Muscle layer of colon (tissue), 2 donors: ENCODE data around the gene GSTM2.

Source experiments
- H3K27ac ChIP-seq: one replicate; pipeline ENCODE4 v1.7.0; 2013; ENCODE audit warnings: low read depth, mild to moderate bottlenecking, low read length, moderate library complexity
- H3K27me3 ChIP-seq, 2 donors: one replicate each; pipeline ENCODE4 v1.7.0; 2013; ENCODE audit warnings: low read length in 2 of 2, mild to moderate bottlenecking in 2 of 2; ENCODE audit not compliant: insufficient read depth in 2 of 2, control insufficient read depth in 1 of 2
- H3K36me3 ChIP-seq: one replicate; pipeline ENCODE4 v1.7.0; 2013; ENCODE audit warnings: mild to moderate bottlenecking, low read length; ENCODE audit not compliant: insufficient read depth
- H3K4me1 ChIP-seq: one replicate; pipeline ENCODE4 v1.7.0; 2013; ENCODE audit warnings: mild to moderate bottlenecking, low read length; ENCODE audit not compliant: insufficient read depth
- H3K4me3 ChIP-seq, 2 donors: one replicate each; pipeline ENCODE4 v1.7.0; 2013; ENCODE audit warnings: low read length in 2 of 2, low read depth in 1 of 2, mild to moderate bottlenecking in 1 of 2, moderate library complexity in 1 of 2
- H3K9ac ChIP-seq: one replicate; pipeline ENCODE4 v1.7.0; 2013; ENCODE audit warnings: low read length
- H3K9me3 ChIP-seq: one replicate; pipeline ENCODE4 v1.7.0; 2013; ENCODE audit warnings: mild to moderate bottlenecking, low read length
- donor health status: abdominal sarcoma.
- donor health status: Adenocarcinoma of cecum.

The GSTM2 gene

DNA sequence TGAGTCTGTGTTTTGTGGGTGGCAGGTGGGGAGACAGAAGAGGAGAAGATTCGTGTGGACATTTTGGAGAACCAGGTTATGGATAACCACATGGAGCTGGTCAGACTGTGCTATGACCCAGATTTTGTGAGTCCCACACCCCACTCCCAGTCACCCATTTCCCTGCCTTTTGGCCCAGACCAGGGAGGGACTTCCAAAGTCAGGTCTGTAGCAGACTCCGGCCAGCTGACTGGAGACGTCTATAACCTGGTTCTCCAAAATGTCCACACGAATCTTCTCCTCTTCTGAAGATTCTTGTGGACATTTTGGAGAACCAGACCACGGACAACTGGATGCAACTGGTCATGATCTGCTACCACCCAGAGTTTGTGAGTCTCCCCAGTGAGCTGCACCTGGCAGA lies 45.8 kb downstream of the GSTM2 start:
- no peaks in the 10 kb centered on the region for H3K9me3 ChIP-seq
- no peak overlapping the region for H3K27ac ChIP-seq
- H3K4me3 ChIP-seq: no peak overlapping the region
- no peaks in the 10 kb centered on the region for H3K4me1 ChIP-seq
- no peaks in the 10 kb centered on the region for H3K36me3 ChIP-seq
- H3K27me3 ChIP-seq: no peaks in the 10 kb centered on the region
- no peak overlapping the region for H3K9ac ChIP-seq

DNA sequence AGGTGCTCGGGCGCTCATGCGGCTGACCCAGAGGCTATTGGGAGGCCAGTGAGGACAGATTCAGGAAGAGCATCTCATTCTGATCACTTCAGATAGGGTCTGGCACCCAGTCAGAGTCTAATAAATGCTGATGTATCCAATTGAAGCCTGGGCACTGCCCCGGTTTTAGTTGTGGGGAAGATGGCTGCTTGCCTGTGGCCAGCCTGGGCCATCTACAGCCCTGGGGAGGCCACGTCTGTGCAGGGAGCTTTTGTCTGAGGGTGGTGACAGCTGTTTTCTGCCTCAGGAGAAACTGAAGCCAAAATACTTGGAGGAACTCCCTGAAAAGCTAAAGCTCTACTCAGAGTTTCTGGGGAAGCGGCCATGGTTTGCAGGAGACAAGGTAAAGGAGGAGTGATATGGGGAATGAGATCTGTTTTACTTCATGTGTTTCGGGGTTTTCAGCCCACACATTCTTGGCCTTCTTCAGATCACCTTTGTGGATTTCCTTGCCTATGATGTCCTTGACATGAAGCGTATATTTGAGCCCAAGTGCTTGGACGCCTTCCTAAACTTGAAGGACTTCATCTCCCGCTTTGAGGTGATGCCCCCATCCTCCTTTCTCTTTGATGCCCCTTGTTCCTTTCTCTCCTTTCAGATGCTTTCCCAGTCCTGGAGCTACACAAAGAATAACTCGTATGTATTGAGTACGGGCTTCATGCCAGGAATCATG lies 47.0 kb downstream of the GSTM2 start:
- Histone ChIP-seq H3K9ac (no peak overlapping the region), H3K27ac (no peak overlapping the region), H3K4me3 (no peak overlapping the region), H3K9me3 (no peaks in the 10 kb centered on the region), H3K4me1 (no peaks in the 10 kb centered on the region), H3K36me3 (no peaks in the 10 kb centered on the region), H3K27me3 (no peaks in the 10 kb centered on the region)

DNA sequence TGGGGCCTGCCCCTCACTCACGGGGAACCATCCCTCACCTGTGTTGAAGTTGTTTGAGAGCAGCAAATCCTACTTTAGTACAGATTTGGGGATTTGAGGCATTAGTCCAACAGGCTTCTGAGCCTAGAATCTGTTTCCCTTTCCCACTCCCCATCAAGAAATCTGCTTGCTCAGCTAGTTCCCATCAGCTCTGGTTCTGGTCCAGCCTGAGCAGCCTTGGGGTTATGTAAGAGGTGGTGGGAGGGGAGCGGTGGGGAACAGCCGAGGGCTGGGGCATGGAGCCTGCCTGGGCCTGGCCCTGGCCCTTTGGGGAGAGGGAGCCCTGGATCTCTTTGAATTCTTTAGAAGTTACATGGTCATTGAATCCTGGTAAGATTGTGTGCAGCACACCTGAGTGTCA lies 48.3 kb downstream of the GSTM2 start:
- Histone ChIP-seq H3K27ac (no peak overlapping the region), H3K36me3 (no peaks in the 10 kb centered on the region), H3K27me3 (no peaks in the 10 kb centered on the region), H3K9me3 (no peaks in the 10 kb centered on the region), H3K4me3 (no peak overlapping the region), H3K4me1 (no peaks in the 10 kb centered on the region), H3K9ac (no peak overlapping the region)

DNA sequence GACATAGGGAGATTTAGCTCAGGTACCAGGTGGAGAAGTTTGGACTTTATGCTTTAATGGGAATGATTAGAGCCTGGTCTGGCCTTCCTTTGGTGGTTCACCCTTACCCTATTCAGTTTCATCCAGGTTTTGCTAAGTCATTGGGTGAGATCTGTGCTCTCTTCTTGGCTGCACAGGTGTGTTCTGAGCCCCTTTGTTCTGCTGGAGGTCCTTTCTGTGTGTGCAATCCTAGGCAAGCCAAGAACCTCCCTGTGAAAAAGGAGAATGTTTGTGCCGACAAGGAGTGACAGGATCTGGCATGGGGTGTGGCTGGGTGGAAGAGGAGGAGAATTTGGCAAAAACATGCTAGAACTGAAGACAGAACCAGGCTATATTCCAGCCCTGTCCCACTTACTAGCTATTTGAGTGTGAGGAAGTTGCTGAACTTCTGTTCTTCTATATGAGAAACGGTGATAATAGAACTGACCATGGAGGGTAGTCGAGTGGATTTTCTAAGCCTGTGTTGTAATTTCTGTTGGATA lies 48.8 kb downstream of the GSTM2 start:
- no peak overlapping the region for H3K4me3 ChIP-seq
- H3K9ac ChIP-seq: no peak overlapping the region
- no peaks in the 10 kb centered on the region for H3K36me3 ChIP-seq
- H3K27me3 ChIP-seq: no peaks in the 10 kb centered on the region
- no peak overlapping the region for H3K27ac ChIP-seq
- no peaks in the 10 kb centered on the region for H3K4me1 ChIP-seq
- H3K9me3 ChIP-seq: no peaks in the 10 kb centered on the region

DNA sequence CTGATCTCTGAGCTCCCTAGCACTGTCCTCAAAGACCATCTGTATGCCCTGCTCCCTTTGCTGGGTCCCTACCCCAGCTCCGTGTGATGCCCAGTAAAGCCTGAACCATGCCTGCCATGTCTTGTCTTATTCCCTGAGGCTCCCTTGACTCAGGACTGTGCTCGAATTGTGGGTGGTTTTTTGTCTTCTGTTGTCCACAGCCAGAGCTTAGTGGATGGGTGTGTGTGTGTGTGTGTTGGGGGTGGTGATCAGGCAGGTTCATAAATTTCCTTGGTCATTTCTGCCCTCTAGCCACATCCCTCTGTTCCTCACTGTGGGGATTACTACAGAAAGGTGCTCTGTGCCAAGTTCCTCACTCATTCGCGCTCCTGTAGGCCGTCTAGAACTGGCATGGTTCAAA lies 49.9 kb downstream of the GSTM2 start:
- Histone ChIP-seq H3K27ac (no peak overlapping the region), H3K4me3 (no peak overlapping the region), H3K4me1 (no peaks in the 10 kb centered on the region), H3K9ac (no peak overlapping the region), H3K9me3 (no peaks in the 10 kb centered on the region), H3K27me3 (no peaks in the 10 kb centered on the region), H3K36me3 (no peaks in the 10 kb centered on the region)

DNA sequence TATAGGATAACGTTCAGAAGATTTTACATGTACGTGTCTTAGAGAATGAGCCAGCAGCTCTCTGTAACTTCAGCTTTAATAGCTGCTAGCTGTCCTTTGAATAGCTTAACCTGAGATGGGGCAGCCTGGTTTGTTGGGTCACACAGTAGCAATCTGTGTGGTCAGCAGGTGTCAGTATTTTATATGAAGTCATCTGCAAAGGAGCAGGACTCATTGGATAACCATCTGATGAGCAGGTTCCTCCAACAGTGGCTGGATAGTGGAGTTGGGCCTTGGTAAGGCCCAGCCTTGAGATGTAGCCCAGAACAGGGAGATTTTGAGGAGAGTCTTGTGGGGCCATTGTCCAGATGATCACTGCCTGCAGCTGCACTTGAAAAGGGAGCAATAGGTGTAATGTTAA lies 50.6 kb downstream of the GSTM2 start:
- Histone ChIP-seq H3K27me3 (no peaks in the 10 kb centered on the region), H3K36me3 (no peaks in the 10 kb centered on the region), H3K4me3 (no peak overlapping the region), H3K4me1 (peaks cover 5% of the 10 kb centered on the region), H3K27ac (no peak overlapping the region), H3K9ac (no peak overlapping the region), H3K9me3 (no peaks in the 10 kb centered on the region)

DNA sequence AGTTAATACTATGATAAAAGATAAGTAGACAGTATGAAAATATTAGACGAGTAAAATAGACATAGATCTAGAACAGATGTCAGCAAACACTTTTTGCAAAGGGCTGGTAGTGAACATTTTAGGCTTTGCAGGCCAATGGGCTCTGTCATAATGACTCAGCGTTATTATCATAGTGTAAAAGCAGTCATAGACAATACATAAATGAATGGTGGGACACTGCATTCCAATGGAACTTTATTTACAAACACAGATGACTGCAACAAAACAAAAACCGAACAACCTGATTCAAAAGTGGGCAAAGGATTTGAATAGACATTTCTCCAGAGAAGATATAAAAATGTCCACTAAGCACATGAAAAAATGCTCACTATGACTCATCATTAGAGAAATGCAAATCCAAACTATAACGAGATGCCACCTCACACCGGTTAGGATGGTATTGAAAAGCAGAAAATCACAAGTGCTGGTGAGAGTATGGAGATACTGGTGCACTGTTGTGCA lies 51.5 kb downstream of the GSTM2 start:
- peaks cover 8% of the 10 kb centered on the region for H3K4me1 ChIP-seq
- no peaks in the 10 kb centered on the region for H3K9me3 ChIP-seq
- H3K27me3 ChIP-seq: no peaks in the 10 kb centered on the region
- H3K36me3 ChIP-seq: no peaks in the 10 kb centered on the region
- H3K9ac ChIP-seq: no peak overlapping the region
- H3K4me3 ChIP-seq: no peak overlapping the region
- H3K27ac ChIP-seq: no peak overlapping the region

DNA sequence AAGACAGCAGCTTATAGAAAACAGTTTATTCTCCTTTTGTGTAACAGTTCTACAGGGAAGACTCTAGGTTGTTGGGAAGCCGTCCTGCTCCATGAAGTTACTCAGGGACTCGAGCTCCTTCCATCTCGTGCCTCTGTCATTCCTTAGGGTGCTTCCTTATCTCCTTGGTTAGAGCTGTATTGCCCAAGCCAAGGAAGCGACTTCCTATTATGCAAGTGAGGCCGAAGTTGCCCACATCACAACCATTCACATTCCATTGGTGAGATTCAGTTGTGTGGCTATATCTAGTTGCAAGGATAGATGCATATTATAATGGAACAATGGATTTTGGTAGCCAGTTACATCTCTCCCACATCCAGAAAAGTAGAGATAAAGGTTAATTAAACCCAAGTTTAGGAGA lies 53.2 kb downstream of the GSTM2 start:
- Histone ChIP-seq H3K9me3 (no peaks in the 10 kb centered on the region), H3K36me3 (no peaks in the 10 kb centered on the region), H3K4me1 (peaks cover 8% of the 10 kb centered on the region), H3K27ac (no peak overlapping the region), H3K27me3 (no peaks in the 10 kb centered on the region), H3K4me3 (no peak overlapping the region), H3K9ac (no peak overlapping the region)

DNA sequence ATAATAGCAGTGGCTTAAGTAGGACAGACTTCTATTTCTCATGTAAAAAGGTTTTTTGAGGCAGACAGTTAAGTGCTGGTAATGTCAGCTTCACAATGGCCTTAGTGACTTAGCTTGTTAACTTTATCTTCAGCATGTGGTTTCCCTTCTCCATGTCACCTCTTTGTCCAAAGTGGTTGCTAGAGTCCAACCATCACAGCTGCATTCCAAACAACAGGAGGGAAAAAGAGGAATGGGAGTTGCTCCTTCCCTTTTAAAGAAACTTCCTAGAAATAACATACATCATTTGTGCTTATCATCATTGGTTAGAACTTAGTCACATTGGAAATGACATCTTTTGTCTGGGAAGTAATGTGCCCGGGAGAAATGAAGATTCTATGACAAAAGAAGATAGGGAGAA lies 54.1 kb downstream of the GSTM2 start:
- Histone ChIP-seq H3K9me3 (no peaks in the 10 kb centered on the region), H3K27ac (no peak overlapping the region), H3K27me3 (no peaks in the 10 kb centered on the region), H3K9ac (no peak overlapping the region), H3K4me3 (no peak overlapping the region), H3K36me3 (no peaks in the 10 kb centered on the region), H3K4me1 (peaks cover 8% of the 10 kb centered on the region)

DNA sequence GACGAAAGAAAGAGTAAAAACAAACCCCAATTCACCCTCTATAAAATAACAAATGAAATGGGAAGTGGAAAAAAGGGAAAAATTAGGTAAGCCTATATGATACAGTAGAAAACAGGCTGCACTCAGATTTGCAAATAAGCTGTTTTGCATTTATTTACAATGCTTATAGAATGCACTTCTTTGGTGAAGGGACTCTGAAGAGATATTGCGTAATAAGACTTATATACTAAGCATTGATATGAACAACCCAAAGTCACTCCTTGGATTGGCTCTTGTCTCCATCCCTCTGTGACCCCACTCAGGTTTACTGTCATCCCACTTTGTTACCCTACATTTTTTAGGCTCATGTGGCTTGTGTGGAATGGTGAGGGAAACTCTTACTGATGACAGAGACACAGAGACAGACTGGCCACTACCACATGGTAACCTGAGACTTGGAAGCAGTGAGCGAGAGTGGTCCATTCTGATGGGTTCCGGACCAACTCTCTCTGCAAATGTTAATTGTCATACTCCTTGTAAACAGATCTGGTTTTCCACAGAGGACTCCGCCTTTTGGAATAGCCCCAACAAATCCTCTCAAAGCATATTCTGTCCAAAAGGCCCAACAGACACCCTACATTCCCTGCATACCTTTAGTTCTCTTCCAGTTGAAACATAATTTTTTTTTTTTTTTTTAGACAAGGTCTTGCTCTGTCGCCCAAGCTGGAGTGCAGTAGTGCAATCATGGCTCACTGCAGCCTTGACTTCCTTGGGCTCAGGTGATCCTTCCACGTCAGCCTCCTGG lies 55.2 kb downstream of the GSTM2 start:
- H3K4me1 ChIP-seq: peaks cover 8% of the 10 kb centered on the region

More for the DNA sequence above, 55.2 kb downstream of the GSTM2 start:
- Histone ChIP-seq H3K27ac (no peak overlapping the region), H3K4me3 (no peak overlapping the region), H3K9ac (no peak overlapping the region), H3K36me3 (no peaks in the 10 kb centered on the region), H3K9me3 (no peaks in the 10 kb centered on the region), H3K27me3 (no peaks in the 10 kb centered on the region)
